ENCODE results near the gene CNMD.

Gene CNMD

GRCh38 chr13:52739468-52740071 lies at the start of gene CNMD:
CNMD (minus strand) TSS chr13:52739820; CDS start chr13:52739701, 119 bp downstream.
- no peak for DNase-seq

- no peak for DNase-seq
These were observed 48.4 kb upstream of the CNMD start for GRCh38 chr13:52788011-52788410.

DNA sequence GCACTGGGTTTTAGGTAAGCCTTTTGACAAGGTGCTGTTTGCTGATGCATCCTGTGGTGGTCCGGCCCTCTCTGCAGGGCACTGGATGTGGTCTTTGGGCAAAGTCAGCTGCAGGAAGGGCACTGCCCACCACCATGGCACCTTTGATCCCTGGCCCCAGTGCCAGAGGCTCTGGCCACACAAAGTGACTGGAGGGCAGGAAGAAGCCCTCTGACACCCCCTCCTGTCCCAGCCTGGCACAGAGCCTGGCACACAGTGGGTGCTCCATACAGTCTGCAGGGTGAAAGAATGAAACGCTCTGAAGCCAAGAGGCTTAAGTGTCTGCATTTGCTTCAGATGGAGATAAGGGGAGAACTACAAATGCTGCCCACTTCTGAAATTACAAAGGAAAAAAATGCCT lies 47.6 kb upstream of the CNMD start:
- no peak for DNase-seq

GRCh38 chr13:52786766-52787165 lies 47.1 kb upstream of the CNMD start:
- DNase-seq = no peak

- DNase-seq = no peak
These were observed 46.1 kb upstream of the CNMD start for GRCh38 chr13:52785739-52786138.

DNA sequence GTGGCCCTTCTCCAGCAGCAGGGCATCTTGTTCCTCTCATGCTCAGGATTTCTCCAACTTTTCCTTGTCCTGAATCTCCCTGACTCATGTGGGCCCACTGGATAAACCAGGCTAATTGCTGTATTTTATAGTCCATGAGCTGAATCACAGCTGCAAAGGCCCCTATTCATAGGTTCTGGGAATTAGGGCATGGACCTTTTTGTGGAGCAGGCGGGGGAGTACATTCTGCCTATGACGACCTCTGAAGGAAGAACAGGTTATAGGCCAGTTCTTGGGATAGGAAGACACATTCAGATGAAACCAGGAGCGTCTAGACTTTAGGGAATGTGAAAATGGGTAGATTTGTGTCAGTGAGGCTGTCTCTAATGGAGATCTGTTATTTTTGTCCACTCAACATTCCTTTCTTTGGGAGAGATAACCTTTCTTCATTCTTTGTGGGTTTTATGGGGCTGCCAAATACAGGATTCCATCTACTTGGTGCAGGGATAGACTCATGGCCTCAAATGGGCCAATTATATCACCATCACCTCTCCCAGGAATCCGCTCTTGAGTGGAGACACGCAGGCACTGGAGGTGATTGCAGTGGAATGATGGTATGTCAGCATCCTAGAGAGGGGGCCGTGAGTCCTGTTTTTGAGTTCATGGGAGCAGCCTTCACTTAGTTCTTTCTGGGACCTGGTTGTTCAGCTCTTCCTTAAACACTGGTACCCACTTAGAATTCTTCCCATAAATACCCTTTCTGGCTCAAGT lies 45.1 kb upstream of the CNMD start:
- DNase-seq = no peak

- DNase-seq = no peak
These were observed 44.3 kb upstream of the CNMD start for GRCh38 chr13:52783943-52784342.

DNA sequence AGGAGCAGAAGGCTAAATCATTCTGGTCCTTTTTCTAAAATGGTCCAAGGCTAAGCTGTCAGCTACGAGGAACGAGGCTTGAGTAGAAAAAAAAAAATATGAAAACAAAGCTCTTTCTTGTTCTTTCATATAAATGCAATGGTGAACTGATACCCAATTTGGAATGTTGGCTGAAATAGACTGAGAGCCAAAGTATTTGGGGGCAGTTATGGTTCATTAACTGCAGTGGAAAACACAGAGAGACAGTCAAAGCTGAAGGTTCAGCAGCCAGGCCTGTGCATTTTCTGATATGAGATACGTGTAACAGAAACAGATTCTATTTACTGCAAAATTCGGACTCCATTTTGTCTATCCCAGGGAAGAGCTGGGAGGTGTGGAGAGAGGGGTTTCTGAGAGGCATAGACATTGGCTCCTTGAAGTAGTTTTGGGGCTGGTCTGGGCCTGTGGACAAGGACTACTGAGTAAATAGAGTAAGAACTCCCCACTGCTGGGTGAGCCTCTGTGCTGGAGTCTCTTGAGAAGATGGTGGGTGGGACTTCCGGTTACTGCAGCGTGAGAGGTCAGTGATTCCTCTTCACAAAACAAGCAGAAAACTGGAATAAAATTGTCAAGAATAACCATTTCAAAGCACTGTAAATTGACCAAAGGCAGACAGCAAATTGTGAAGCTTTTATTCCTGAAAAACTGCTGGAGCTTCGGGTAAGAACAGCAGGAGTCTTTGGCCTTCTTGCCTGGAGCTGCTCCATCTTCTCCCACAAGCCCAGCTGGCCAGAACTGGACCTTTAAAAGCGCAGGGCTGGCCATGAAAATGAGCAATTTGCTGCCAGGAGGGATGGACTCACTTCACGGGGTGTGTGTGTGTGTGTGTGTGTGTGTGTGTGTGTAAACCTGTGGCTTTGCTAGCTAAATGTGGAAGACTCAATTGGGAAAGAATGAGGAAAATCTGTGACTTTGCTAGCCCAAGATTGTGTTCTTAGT lies 43.1 kb upstream of the CNMD start:
- DNase-seq = no peak

GRCh38 chr13:52780611-52781010 lies 41.0 kb upstream of the CNMD start:
- no peak for DNase-seq

DNA sequence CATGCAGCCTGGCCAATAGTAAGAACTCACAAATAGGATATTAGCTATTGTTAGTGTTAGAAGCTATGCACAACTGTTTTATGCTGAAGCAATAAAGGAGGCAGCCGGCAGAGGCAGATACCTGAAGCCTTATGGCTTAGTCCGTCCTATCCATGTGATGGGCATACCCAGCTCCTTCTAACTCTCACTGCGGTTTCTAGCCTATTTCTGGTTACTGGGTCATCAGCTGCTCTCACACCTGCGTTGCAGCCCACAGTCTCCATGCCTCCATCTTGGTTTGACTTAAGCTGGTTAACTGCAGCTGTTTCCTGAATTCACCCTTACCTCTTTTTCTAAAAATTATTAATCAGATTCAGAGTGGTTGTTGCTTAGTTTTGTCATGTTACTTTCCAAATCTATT lies 40.5 kb upstream of the CNMD start:
- no peak for DNase-seq

DNA sequence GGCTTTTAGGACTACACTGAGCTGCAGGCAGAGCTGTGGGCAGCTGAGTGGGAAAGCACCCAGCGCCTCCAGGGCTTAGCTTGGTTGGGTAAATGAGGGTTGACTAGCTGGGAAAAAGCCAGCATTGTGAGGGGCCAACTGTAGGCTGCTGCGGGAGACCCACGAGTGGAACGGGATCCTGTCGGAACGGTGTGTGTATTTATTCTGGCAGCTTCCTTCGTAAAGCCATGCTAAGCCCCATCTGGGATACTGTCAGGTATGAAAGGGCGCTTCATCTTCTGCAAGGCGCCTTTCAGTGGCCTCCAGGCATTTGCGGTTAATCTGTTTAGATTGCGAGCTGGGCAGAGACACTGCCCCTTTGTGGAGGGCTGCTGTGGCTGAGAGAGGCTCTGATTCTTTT lies 39.5 kb upstream of the CNMD start:
- no peak for DNase-seq

DNA sequence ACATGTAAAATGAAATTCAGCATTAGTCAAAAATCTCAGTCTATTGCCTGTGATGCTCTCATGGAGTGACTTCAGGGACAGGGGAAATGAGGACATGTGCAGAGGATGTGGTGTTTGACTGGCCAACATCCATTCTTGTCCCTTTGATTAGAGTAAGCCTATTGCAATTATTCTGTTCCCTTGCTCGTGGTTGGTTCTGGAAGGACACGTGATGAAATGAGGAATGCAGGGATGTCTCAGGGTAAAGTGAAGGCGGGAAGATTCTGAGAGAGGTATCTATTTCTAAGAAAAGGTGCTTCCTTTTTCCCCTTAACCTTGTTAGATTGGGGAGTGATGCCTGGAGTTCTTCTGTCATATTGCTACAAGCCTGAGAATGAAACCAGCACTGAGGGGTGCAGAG lies 37.1 kb upstream of the CNMD start:
- DNase-seq = no peak

- DNase-seq = no peak
These were observed 35.9 kb upstream of the CNMD start for GRCh38 chr13:52775511-52775910.

DNA sequence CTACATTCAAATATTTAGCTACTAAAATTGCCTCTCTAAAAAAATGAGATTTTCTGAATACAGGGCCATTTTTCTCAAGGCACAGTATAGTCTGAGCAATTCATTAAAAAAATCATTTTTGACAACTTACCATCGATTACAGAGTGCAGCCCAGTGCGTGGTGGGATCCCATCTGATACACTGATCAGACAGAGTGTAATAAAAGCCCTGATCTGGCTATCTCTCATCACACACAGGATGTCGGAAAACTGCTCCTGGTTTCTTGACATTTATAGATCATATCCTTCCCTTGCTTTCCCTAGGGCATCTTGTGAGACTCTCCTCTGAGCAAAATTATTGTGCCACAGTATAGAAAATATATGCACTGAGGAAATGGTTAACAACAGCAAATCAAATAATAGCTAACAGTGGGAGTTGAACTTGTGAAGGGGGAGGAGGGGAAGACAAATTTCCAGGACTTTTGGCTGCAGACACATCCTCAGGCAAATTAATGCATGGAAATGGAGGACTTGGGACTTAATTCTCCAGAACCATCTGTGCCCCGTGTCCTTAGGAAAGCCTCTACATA lies 28.4 kb upstream of the CNMD start:
- DNase-seq = no peak

DNA sequence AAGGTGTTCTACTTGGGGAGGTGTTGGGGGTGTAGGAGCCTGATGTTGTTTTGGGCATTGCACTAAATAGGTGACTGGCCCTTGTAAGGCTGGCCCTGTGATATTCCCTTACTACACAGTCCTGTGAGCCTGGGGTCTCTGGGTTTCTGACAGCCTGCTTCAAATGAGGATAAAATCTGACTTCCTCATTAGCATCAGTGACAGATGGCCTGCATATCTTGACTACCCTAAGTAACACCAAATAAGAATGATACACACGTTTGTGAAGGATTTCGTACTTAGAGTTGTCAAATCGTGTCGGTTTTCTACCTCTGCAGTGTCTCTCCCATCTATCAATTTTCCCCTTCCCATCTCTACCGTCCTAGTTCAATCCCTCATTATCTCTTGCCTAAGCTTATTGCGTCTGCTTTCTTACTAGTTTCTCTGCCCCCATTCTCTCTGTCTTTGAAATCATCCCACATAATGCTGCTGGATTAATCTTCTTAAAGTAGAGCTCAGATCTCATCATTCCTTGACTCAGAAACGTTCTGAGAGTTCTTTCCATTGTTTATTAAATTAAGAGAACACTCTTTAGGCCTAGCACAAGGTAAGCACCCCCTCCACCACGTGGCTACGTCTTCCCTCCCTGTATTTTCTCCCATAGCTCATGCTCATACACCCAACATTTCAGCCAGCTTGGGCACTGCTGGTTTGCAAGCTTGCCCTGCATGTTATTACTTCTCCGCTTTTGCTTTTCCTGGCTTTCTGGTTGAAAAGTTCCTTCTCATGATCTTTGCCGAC lies 26.2 kb upstream of the CNMD start:
- no peak for DNase-seq

DNA sequence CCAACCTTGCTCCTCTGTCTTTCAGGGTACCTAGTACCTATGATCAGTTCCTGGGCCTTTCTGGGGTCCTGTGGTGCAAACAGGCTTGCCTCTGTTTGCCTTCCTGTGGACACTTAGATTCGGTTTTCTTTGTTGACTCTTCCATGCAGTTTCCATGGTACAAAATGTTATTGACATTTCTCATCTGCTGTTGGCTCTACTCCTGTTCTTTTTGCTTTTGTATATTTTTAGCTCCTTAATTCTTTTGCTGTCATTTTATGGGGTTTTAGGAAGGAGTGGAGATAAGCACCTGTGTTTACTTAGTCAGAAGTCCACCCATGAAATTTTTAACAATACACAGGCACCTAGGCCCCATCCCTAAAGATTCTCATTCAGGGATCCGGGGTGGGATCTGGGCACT lies 20.5 kb upstream of the CNMD start:
- no peak for DNase-seq

- DNase-seq = no peak
These were observed 18.5 kb upstream of the CNMD start for GRCh38 chr13:52758114-52758513.

DNA sequence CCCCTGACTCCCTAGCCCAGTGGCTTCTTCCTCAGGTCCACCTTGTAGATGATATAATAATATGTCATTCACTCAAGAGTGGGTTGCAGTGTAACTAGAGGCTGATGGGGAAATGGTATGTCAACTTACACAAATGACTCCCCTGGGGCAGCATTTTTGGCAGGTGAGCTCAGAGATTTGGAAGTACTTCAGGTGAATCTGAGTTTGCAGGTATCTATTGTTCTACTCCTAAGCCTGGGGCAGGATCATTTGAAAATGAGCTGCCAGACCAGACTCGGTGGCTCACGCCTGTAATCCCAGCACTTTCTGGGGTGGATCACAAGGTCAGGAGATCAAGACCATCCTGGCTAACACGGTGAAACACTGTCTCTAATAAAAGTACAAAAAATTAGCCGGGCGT lies 11.6 kb upstream of the CNMD start:
- DNase-seq = no peak

- DNase-seq = no peak
These were observed 11.1 kb upstream of the CNMD start for GRCh38 chr13:52750713-52751112.

DNA sequence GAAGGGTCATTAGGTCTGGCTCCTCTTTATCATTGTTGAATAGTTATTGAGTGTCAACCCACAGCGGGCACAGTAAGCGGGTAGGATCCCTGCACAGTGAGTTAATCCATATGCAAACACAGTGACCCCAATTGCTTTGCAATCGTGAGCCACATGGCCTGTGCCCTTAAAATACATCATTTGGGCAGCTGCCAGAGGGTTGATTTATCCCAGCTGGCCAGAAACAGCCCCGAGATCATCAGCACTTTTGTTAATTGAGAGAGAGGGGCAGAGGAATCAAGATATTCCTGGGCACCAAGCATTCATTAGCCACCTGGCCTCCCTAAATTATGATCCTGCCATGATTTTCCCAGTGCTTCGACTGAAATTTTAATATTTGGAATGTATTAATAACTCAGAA lies 9.8 kb upstream of the CNMD start:
- no peak for DNase-seq

DNA sequence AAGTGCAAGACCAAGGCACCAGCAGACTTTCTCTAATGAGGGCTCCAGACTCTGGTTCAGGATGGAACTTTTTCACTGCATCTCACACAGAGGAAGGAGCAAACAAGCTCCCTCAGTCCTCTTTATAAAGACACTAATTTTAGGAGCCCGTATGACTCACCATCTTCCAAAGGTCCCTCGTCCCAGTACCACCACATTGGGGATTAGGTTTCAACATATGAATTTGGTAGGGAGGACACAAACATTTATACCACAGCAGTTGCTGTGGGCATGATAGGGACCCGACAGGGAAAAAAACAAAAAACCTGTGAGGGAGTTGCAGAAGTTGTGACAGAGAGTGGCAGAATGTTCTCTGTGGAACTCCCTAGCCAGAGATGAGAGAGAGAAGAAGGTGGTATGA lies 6.5 kb upstream of the CNMD start:
- no peak for DNase-seq

- no peak for DNase-seq
These were observed 5.3 kb upstream of the CNMD start for GRCh38 chr13:52744842-52745375.
